Fibroblast of mammary gland (primary cell): ENCODE data around the gene ABCA1.
A peak's percentile ranks its signal among the peaks of the same experiment; 100 is the strongest.
"Not testable (repeated sequence)": the region's sequence is repeated elsewhere in the genome, so short reads cannot be mapped to it uniquely, and the experiment has no call there.

Experiments
- DNase-seq: peaks from one replicate; pipeline ENCODE4 v3.0.0-alpha.2; 2010; ENCODE audit warnings: low read depth
- H3K4me3 ChIP-seq: 2 replicates; pipeline ENCODE4 v1.5.1; 2011; ENCODE audit warnings: low read depth, mild to moderate bottlenecking, low read length, moderate library complexity; ENCODE audit not compliant: control insufficient read depth
- CTCF ChIP-seq: conservative IDR thresholded peaks from 2 replicates; pipeline ENCODE4 v1.5.1; 2011; ENCODE audit warnings: low read depth, low read length, inconsistent platforms; ENCODE audit not compliant: control insufficient read depth, insufficient read depth

ABCA1 gene

GRCh38 chr9:104856413-104856941 lies 71.5 kb downstream of the ABCA1 start:
- TF ChIP-seq CTCF = no peak
- peak; percentile 55 for DNase-seq
- no peak overlapping the region for H3K4me3 ChIP-seq

- no peak for DNase-seq
- H3K4me3 ChIP-seq = no peak overlapping the region
- no peak for TF ChIP-seq CTCF
Observed at GRCh38 chr9:104855807-104856206, 72.1 kb downstream of the ABCA1 start.

- not testable (repeated sequence) for DNase-seq
Observed at GRCh38 chr9:104855258-104855657, 72.7 kb downstream of the ABCA1 start.

DNA sequence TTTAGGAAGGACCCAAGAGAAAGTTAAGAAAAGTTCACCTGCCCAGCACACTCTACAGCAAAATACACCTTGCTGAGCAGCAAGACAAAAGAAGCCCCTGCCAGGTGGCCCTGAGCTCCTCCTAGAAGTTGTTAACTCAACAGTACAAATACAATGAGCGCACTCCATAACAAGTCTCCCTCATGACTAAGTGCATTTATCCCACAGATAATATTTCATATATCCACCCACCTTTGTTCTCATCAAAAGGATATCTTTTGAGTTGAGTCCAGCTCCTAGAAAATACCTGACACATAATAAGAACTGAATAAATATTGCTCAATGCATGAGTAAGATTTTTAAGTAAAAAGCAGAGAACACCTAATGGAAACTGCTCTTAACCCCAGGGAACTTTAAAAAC lies 73.3 kb downstream of the ABCA1 start:
- no peak for TF ChIP-seq CTCF
- no peak for DNase-seq
- H3K4me3 ChIP-seq = no peak overlapping the region

More at GRCh38 chr9:104855258-104855657, 72.7 kb downstream of the ABCA1 start:
- not testable (repeated sequence) for H3K4me3 ChIP-seq

GRCh38 chr9:104853683-104854082 lies 74.3 kb downstream of the ABCA1 start:
- TF ChIP-seq CTCF = no peak
- DNase-seq = no peak
- H3K4me3 ChIP-seq = no peak overlapping the region

DNA sequence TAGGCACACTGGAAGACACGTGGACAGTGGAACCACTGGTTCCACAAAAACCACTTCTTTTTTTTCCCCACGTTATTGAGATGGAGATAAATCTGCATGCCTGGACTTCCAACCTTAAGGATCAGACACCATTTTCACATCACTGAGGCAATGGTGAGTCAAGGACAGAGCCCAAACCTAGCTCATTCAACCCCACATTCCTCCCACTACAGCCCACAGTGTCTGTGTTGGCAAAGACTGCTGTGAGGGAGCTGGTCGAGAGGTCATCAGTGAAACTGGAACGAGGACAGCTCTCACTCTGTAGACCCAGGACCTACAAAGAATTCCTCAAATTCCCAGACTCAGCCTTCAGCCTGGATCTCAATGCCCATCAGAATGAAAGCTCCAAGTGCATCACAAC lies 74.8 kb downstream of the ABCA1 start:
- H3K4me3 ChIP-seq = no peak overlapping the region
- DNase-seq = no peak
- no peak for TF ChIP-seq CTCF

DNA sequence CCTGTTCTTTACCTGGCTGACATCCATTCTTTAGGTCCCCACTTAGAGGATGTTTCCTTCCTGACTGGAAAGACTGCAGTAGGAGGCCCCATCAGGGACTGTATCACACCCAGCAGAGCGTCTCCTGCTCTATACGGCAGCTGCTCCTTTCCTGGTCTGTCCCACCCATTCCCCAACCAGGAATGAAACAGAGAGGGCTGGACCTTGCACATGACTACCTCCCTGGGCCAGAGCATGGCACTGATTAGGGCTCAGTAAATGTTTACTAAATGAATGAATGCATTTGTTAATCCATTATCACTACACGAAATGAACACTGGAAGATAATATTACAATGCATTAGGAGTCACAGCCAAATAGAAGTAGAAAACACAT lies 76.4 kb downstream of the ABCA1 start:
- no peak for TF ChIP-seq CTCF
- no peak for DNase-seq
- H3K4me3 ChIP-seq = no peak overlapping the region
